Smooth muscle cell (in vitro differentiated cells): ENCODE data around the gene ADM. TPM values are rescaled to one million over a fixed set of nuclear protein-coding genes. Genes with fewer than 3 reads are reported as not detected.

Source experiments
- DNase-seq: peaks from one replicate; lab custom pipeline; 2025; ENCODE audit not compliant: unreplicated experiment; lab: John Stamatoyannopoulos, UW
- H2AFZ ChIP-seq: fragments of 200-600 bp; sonication (generic); 2 replicates; pipeline ENCODE4 v1.6.0; 2016; ENCODE audit warnings: antibody characterized with exemption, low read depth, mild to moderate bottlenecking
- H3F3A ChIP-seq: fragments of 200-600 bp; sonication (generic); 2 replicates; pipeline ENCODE4 v1.6.0; 2017; ENCODE audit warnings: antibody characterized with exemption, low read depth
- H3K27ac ChIP-seq: fragments of 200-600 bp; sonication (generic); 2 replicates; pipeline ENCODE4 v1.5.1; 2016; ENCODE audit warnings: low read depth, mild to moderate bottlenecking
- H3K27me3 ChIP-seq: fragments of 200-600 bp; sonication (generic); 2 replicates; pipeline ENCODE4 v1.6.1; 2016; ENCODE audit warnings: low read depth, mild to moderate bottlenecking
- H3K36me3 ChIP-seq: fragments of 200-600 bp; sonication (generic); 2 replicates; pipeline ENCODE4 v1.5.1; 2016; ENCODE audit warnings: low read depth
- H3K4me1 ChIP-seq: fragments of 200-600 bp; sonication (generic); 2 replicates; pipeline ENCODE4 v1.5.1; 2016; ENCODE audit warnings: low read depth
- H3K4me2 ChIP-seq: fragments of 200-600 bp; sonication (generic); 2 replicates; pipeline ENCODE4 v1.6.0; 2016; ENCODE audit warnings: mild to moderate bottlenecking
- H3K4me3 ChIP-seq: fragments of 200-600 bp; sonication (generic); 2 replicates; pipeline ENCODE4 v1.5.1; 2016; ENCODE audit warnings: mild to moderate bottlenecking
- H3K79me2 ChIP-seq: fragments of 200-600 bp; sonication (generic); 2 replicates; pipeline ENCODE4 v1.6.0; 2016; ENCODE audit warnings: low read depth, mild to moderate bottlenecking
- H3K9ac ChIP-seq: fragments of 200-600 bp; sonication (generic); 2 replicates; pipeline ENCODE4 v1.6.0; 2016; ENCODE audit warnings: low read depth
- H3K9me3 ChIP-seq: fragments of 200-600 bp; sonication (generic); replicated peaks from 2 replicates; pipeline ENCODE4 v1.5.1; 2016; ENCODE audit warnings: low read depth
- H4K20me1 ChIP-seq: fragments of 200-600 bp; sonication (generic); 2 replicates; pipeline ENCODE4 v1.6.0; 2016; ENCODE audit warnings: low read depth
- WGBS: methylation state at CpG from one replicate; pipeline ENCODE4 v1.1.7; 2016; ENCODE audit warnings: low lambda C conversion rate; 5-methylcytosine and 5-hydroxymethylcytosine counted together
- polyA plus RNA-seq: library from polyadenylated mRNA; unstranded; fragments of >200 nt; fragmentation: Nextera tagmentation; extraction: Ambion mirVana; gene quantifications from 2 replicates; pipeline ENCODE4 v1.2.1, GENCODE V29; 2016
- total RNA-seq: library from RNA; depleted of rRNA; stranded (reverse); fragments of >200 nt; gene quantifications from 2 replicates; pipeline ENCODE4 v1.2.3, GENCODE V29; 2014
- TF ChIP-seq, protein P1 (sequence below): fragments of 200-600 bp; sonication (generic); IDR thresholded peaks from 2 replicates; pipeline ENCODE4 v1.5.1; 2017; ENCODE audit warnings: borderline replicate concordance, mild to moderate bottlenecking, antibody characterized with exemption; ENCODE audit not compliant: insufficient read depth, poor library complexity, severe bottlenecking

Gene ADM
- total and polyA plus RNA-seq, 2 experiments from 2014 or later, result 47.6 to 53.0 TPM

DNA sequence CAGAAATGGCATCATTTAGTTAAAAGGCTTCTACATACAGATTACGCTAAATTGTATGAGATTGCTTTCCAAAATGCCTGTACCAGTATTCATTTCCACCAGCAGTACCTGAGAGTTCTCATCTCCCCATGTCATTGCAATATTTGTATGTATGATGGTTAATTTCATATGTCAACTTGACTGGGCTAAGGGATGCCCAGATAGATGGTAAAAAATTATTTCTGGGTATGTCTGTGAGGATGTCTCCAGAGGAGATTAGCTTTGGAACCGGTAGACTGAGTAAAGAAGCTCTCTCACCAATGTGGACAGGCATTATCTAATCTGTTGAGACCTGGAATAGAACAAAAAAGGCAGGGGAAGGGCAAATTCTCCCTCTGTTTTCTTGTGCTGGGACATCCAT is 6.9 kb downstream of the ADM start:
- Histone ChIP-seq H3K27me3 (no peaks in the 10 kb centered on the region), H3K9ac (no peak overlapping the region), H3K9me3 (no peaks in the 10 kb centered on the region), H3F3A (peaks cover 6% of the 10 kb centered on the region), H3K4me1 (peaks cover 20% of the 10 kb centered on the region), H3K79me2 (no peaks in the 10 kb centered on the region), H3K27ac (no peak overlapping the region), H3K4me3 (no peak overlapping the region), H4K20me1 (peaks cover 3% of the 10 kb centered on the region), H3K4me2 (no peak overlapping the region), H2AFZ (no peak overlapping the region), H3K36me3 (no peaks in the 10 kb centered on the region)
- 85% methylated on average over 2 of the region's 2 CpGs for WGBS
- TF ChIP-seq, protein P1, sequence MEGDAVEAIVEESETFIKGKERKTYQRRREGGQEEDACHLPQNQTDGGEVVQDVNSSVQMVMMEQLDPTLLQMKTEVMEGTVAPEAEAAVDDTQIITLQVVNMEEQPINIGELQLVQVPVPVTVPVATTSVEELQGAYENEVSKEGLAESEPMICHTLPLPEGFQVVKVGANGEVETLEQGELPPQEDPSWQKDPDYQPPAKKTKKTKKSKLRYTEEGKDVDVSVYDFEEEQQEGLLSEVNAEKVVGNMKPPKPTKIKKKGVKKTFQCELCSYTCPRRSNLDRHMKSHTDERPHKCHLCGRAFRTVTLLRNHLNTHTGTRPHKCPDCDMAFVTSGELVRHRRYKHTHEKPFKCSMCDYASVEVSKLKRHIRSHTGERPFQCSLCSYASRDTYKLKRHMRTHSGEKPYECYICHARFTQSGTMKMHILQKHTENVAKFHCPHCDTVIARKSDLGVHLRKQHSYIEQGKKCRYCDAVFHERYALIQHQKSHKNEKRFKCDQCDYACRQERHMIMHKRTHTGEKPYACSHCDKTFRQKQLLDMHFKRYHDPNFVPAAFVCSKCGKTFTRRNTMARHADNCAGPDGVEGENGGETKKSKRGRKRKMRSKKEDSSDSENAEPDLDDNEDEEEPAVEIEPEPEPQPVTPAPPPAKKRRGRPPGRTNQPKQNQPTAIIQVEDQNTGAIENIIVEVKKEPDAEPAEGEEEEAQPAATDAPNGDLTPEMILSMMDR, result no peak
- DNase-seq, result no peak

DNA sequence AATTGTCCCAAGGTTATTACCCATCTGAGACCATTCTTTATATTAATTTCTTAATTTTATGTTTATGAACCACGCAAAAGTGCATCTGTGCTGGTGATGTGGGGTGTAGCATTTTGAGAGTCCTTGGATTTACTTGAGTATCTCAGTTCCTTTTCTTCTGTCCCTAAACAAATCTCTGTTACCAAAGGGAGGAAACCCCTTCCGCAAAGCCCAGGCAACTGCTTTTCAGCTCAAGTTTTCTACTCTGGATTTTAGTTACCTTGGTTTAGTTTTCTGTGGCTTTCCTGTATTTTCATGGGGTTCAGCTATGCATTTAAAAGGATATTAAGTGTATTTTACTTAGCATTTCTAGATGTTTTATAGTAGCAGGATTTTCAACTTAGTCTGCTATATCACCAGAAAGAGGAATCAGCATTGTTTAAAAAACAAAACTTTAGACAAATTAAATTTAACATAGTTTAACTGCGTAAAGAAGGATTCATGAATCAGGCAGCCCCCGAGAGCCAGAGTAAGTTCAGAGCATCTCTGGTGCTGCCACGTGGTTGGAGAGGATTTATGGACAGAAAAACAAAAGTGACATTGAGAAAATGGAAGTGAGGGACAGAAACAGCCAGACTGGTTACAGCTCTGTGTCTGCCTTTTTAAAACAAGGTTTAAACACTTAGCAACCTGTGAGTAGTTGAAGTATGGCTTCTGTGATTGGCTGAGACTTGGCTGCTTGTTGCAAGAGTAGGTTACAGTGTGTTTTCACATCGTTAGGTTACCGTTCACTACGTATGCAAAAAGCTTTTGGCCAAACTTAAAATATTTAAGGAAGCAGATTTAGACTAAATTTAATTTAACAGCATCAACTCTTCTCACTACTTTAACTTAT is 9.6 kb downstream of the ADM start:
- TF ChIP-seq, protein P1, result no peak
- H3K4me3 ChIP-seq, result no peak overlapping the region
- no peak for DNase-seq
- H2AFZ ChIP-seq, result no peak overlapping the region
- no peaks in the 10 kb centered on the region for H3F3A ChIP-seq
- WGBS, result 79% methylated on average over 8 of the region's 8 CpGs
- no peak overlapping the region for H3K9ac ChIP-seq
- no peaks in the 10 kb centered on the region for H3K36me3 ChIP-seq
- H3K27ac ChIP-seq, result no peak overlapping the region
- no peak overlapping the region for H3K4me2 ChIP-seq
- no peaks in the 10 kb centered on the region for H3K79me2 ChIP-seq
- H4K20me1 ChIP-seq, result no peaks in the 10 kb centered on the region
- peaks cover 25% of the 10 kb centered on the region for H3K4me1 ChIP-seq
- no peaks in the 10 kb centered on the region for H3K27me3 ChIP-seq
- no peaks in the 10 kb centered on the region for H3K9me3 ChIP-seq

- Histone ChIP-seq H3K79me2 (no peaks in the 10 kb centered on the region), H3K4me3 (no peak overlapping the region), H3K4me2 (no peak overlapping the region), H2AFZ (no peak overlapping the region), H3K36me3 (no peaks in the 10 kb centered on the region), H3K27ac (no peak overlapping the region), H3K27me3 (no peaks in the 10 kb centered on the region), H4K20me1 (no peaks in the 10 kb centered on the region), H3K4me1 (peaks cover 25% of the 10 kb centered on the region), H3F3A (no peaks in the 10 kb centered on the region), H3K9me3 (no peaks in the 10 kb centered on the region), H3K9ac (no peak overlapping the region)
- TF ChIP-seq, protein P1, result no peak
- no peak for DNase-seq
- WGBS, result 95% methylated on average over 6 of the region's 6 CpGs
Measured at GRCh38 chr11:10315083-10315482, 10.2 kb downstream of the ADM start.
